GM12801 (cell line): ENCODE measurements around the gene STK32C.

Experiments used
- TF ChIP-seq, protein P1 (sequence below): IDR thresholded peaks from one replicate; pipeline ENCODE4 v1.5.1; 2011; ENCODE audit warnings: control low read depth; ENCODE audit not compliant: insufficient read length; ENCODE audit errors: extremely low read depth

Gene STK32C

DNA sequence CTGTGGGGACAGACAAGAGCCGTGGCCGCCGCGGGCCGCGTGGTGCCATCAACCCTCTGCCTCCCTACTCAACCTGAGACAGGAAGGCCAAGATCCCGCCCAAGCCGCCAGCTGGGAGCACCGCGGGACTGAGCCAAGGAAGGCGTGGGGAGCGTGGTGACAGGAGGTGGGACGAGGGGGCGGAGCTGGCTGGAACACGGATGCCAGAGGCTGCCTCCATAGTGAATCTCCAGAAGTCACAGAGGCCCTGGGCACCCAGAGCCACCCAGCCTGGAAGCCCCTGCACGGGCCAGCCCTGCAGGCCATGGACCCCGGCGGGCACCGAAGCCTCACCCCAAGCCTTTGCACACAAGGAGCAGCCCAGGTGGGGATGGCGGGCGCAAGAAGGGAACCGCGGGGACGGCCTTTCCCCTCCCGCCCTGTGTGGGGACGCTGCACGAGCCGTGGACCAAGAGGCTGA lies 139.1 kb downstream of the STK32C start:
- TF ChIP-seq, protein P1, sequence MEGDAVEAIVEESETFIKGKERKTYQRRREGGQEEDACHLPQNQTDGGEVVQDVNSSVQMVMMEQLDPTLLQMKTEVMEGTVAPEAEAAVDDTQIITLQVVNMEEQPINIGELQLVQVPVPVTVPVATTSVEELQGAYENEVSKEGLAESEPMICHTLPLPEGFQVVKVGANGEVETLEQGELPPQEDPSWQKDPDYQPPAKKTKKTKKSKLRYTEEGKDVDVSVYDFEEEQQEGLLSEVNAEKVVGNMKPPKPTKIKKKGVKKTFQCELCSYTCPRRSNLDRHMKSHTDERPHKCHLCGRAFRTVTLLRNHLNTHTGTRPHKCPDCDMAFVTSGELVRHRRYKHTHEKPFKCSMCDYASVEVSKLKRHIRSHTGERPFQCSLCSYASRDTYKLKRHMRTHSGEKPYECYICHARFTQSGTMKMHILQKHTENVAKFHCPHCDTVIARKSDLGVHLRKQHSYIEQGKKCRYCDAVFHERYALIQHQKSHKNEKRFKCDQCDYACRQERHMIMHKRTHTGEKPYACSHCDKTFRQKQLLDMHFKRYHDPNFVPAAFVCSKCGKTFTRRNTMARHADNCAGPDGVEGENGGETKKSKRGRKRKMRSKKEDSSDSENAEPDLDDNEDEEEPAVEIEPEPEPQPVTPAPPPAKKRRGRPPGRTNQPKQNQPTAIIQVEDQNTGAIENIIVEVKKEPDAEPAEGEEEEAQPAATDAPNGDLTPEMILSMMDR, result no peak

DNA sequence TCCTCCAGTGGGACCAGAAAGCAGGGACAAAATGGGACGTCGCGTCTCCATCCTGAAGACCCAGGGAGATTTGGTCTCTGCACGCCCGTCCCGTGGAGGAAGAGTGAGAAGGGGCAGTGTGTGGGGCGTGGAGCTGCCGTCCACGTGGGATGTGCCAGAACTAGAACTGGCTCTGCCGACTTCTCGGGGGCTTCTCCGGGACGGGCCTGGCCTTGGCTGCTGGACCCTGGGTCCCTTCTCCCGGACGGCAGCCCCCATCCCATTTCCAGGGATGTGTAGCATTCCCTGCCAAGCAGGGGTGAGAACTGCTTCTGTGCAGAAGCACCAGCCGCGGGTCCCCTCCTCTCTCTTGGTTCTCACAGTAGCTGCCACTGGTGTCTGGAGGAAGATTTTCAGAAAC lies 139.8 kb downstream of the STK32C start:
- TF ChIP-seq, protein P1, result no peak

DNA sequence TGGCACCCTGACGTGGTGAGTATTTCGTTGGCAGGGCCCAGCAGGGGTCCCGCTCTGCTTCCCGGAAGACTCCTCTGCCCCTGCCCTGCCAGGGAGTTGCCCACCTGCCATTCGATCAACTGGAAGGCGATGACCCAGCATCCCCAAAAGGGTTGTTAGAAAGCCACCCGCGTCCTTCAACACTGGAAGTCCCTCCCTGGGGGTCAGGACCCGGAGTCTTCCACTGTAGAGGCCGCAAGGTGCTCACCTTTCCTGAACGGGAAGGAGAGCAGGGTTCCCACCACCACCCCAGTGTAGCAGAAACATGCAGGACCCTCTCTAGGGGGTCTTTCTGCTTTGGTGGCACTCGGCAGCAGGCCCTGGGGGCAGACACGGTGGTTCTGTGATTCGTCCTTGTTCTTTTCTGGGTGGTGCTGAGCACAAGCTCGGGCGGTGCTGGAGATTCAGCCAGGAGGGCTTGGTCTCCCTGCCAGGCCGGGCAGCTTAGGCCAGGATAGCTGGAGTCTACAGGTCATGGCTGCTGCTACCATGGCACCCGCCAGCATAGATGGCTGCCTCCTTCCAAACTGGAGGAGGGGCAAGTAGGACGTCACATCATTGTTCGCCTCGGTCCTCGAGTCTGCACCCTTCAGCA lies 140.6 kb downstream of the STK32C start:
- TF ChIP-seq, protein P1, result no peak

DNA sequence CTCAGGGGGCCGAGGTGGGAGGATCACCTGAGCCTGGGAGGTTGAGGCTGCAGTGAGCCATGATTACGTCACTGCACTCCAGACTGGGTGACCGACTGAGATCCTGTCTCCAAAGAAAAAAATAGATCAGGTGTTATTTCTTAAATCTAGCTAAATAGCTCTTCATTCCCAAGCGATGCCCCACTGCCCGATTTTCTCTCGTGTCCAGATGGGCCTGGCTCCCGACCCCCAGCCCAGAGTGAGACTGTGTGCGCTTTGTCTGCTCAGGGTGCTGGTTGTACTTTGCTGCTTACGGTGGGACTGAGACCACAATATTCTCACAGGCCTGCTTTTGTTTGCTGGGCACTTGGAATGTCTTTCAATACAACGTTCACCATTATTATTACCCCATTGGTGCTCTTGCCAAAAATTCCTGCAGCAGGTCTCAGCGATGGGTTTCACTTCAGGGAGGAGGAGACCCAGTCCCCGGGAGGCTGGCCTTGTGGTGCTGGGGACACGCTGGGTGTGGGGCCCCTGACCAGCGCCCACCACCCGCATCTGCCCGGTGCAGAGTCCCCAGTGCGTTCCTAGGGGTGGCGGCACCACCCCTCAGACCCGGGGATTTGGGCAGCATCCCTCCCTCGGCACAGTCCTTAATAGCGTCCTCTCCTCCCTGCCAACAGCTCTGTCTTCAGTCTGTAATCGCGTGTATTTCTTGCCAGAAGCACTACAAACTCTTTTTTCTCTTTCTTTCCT lies 141.4 kb downstream of the STK32C start:
- TF ChIP-seq, protein P1, result no peak

DNA sequence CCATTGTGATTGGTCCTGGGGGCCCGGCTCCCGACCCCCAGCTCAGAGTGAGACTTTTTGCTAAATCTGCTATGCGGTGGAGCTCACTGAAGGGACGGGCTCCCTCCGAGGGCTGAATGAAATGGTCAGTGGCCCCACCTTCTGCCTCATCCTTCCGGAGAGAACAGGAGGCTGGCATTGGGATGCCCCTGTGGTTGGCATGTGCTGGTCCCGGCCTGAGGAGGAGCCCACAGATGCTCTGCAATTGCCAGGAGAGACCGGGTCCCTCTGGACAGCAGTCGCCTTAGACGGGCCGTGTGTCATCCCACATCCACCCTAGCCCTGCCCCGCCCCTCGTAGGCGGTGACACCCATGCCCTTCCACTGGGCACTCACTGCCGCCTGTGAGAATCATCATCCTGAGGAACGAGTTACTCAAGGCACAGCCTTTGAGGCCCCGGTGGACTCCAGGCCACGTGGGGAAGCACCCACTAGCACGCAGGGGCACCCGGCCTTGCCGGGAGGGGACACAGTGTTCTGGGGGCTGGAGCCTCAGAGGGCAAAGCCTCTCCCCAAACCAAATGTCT lies 142.3 kb downstream of the STK32C start:
- TF ChIP-seq, protein P1, result no peak

DNA sequence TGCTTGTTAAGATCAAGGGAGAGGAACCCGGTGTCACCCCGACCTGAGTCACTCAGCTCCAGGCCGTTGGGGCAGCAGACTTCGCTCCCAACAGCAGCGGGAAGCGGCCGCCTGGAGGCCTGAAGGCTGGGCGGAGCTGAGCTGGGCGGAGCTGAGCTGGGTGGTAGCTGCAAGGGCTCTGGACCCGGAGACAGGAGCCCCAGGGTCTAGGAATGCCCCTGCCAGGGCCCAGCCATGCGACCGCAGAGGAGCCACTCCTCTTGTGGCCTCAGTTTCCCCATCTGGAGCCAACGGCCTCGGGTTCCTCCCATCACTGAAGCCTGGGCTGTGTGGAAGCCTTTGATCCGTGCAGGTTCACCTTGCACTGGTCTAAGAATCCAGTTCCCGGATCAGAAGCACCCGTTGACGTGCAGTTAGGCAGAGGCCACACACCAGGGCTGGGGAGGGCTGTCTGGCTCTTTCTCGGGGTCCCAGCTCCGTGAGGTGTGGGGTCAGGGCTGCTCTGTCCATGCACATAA lies 142.9 kb downstream of the STK32C start:
- TF ChIP-seq, protein P1, result no peak

DNA sequence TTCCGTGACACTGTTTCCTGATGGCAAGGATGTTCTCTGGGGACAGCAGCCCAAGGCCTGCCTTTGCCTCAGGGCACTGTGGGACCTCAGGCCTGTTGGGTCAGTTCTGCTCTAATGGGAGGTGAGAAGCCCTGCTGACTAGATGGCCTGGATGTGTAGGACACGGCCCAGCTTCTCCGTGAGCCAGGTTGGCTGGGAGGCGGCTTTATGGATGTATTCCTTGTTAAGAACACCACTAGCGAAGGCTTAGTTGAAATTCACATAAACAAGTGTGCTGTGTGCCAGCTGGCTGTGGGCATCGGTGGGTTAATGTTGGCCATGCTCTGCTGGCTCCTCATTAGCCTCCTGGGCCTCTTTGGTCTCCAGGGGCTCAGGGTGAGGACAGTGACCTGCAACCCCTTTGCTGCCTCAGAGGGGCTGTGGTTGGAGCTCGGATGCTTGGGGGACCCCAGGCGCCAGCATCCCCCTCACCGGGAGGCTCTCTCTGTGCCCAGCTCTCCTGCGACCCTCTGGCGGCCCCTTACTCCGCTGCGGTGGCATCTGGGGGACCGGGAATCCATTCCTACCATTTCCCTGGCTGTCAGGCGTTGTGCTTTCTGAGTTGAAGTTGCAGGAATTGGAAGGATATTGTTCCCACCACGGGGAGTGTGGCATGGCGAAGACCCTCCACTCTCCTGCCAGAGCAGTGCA lies 143.8 kb downstream of the STK32C start:
- TF ChIP-seq, protein P1, result no peak
